Suprapubic skin (tissue), 4 donors: Measurements from ENCODE around the gene CCDC77. TPM values are rescaled to one million over a fixed set of nuclear protein-coding genes. Genes with fewer than 3 reads are reported as not detected.

ENCODE experiments used
- DNase-seq, 2 donors: peaks; one replicate each; pipeline ENCODE4 v3.0.0-alpha.2; 2019; ENCODE audit warnings: low spot score in 2 of 2
- H3K27ac ChIP-seq: fragments of 200-600 bp; sonication (generic); one replicate; pipeline ENCODE4 v1.5.1; 2019
- H3K27me3 ChIP-seq: fragments of 200-600 bp; sonication (generic); one replicate; pipeline ENCODE4 v1.5.1; 2019
- H3K36me3 ChIP-seq: fragments of 200-600 bp; sonication (generic); one replicate; pipeline ENCODE4 v1.5.1; 2019
- H3K4me1 ChIP-seq: fragments of 200-600 bp; sonication (generic); one replicate; pipeline ENCODE4 v1.5.1; 2019
- H3K4me3 ChIP-seq: fragments of 200-600 bp; sonication (generic); one replicate; pipeline ENCODE4 v1.5.1; 2019; ENCODE audit warnings: mild to moderate bottlenecking
- H3K9me3 ChIP-seq: fragments of 200-600 bp; sonication (generic); one replicate; pipeline ENCODE4 v1.5.1; 2019
- CTCF ChIP-seq, 2 donors: fragments of 200-600 bp in 1 of 2; fragments of 450-650 bp in 1 of 2; sonication (generic) in 1 of 2; IDR thresholded peaks; one replicate each; pipeline ENCODE4 v1.5.1; 2016 to 2019; ENCODE audit warnings: antibody characterized with exemption in 2 of 2, mild to moderate bottlenecking in 1 of 2, moderate library complexity in 1 of 2
- EP300 ChIP-seq: sonication (generic); formaldehyde crosslinking; IDR thresholded peaks from one replicate; pipeline ENCODE4 v1.6.1; 2017; ENCODE audit warnings: antibody characterized with exemption
- POLR2A ChIP-seq, 2 donors: fragments of 450-650 bp; IDR thresholded peaks; one replicate each; pipeline ENCODE4 v1.6.1; 2017; ENCODE audit warnings: antibody characterized with exemption in 2 of 2, mild to moderate bottlenecking in 2 of 2, moderate library complexity in 2 of 2
- POLR2AphosphoS5 ChIP-seq, 3 donors: sonication (generic); formaldehyde crosslinking; IDR thresholded peaks; one replicate each; pipeline ENCODE4 v1.6.1; 2017; ENCODE audit warnings: antibody characterized with exemption in 3 of 3
- WGBS: methylation state at CpG from one replicate; pipeline ENCODE4 v1.1.5; 2018; 5-methylcytosine and 5-hydroxymethylcytosine counted together
- total RNA-seq, 4 donors: library from RNA; depleted of rRNA; stranded (reverse); fragments of >200 nt; gene quantifications; one replicate each; pipeline ENCODE4 v1.1.0, GENCODE V29; 2016

The CCDC77 gene
- total RNA-seq, 4 donors from 2014 or later: 5.1 to 9.7 (median 6.8) TPM

- H3K4me3 ChIP-seq: no peak overlapping the region
- WGBS: 69% methylated on average over 1 of the region's 1 CpG
Observed at GRCh38 chr12:447141-447540, 45.7 kb downstream of the CCDC77 start.

GRCh38 chr12:449203-449602 is 47.8 kb downstream of the CCDC77 start:
- no peak for TF ChIP-seq POLR2A (IDR thresholded peaks at IDR 0.05)
- TF ChIP-seq CTCF (IDR thresholded peaks at IDR 0.05): no peak
- no peak for TF ChIP-seq POLR2AphosphoS5 (IDR thresholded peaks at IDR 0.05)
- TF ChIP-seq EP300: no peak
- Histone ChIP-seq H3K4me1 (peaks cover 3% of the 10 kb centered on the region), H3K9me3 (no peaks in the 10 kb centered on the region), H3K27ac (no peak overlapping the region), H3K27me3 (peaks cover 5% of the 10 kb centered on the region), H3K4me3 (no peak overlapping the region), H3K36me3 (no peaks in the 10 kb centered on the region)
- no peak for DNase-seq
- WGBS: 80% methylated on average over 4 of the region's 4 CpGs

More at GRCh38 chr12:447141-447540, 45.7 kb downstream of the CCDC77 start:
- TF ChIP-seq POLR2A (IDR thresholded peaks at IDR 0.05) (no peak), EP300 (no peak), POLR2AphosphoS5 (IDR thresholded peaks at IDR 0.05) (no peak), CTCF (IDR thresholded peaks at IDR 0.05) (no peak)
- Histone ChIP-seq H3K27ac (no peak overlapping the region), H3K27me3 (peaks cover 5% of the 10 kb centered on the region), H3K36me3 (no peaks in the 10 kb centered on the region), H3K9me3 (no peaks in the 10 kb centered on the region), H3K4me1 (peaks cover 3% of the 10 kb centered on the region)
- no peak for DNase-seq

- Histone ChIP-seq H3K9me3 (no peaks in the 10 kb centered on the region), H3K27me3 (peaks cover 5% of the 10 kb centered on the region), H3K36me3 (no peaks in the 10 kb centered on the region), H3K4me1 (peaks cover 3% of the 10 kb centered on the region), H3K4me3 (no peak overlapping the region), H3K27ac (no peak overlapping the region)
- TF ChIP-seq EP300 (no peak), POLR2AphosphoS5 (IDR thresholded peaks at IDR 0.05) (no peak), CTCF (IDR thresholded peaks at IDR 0.05) (no peak), POLR2A (IDR thresholded peaks at IDR 0.05) (no peak)
- DNase-seq: no peak
- WGBS: 60% methylated on average over 3 of the region's 3 CpGs
Observed at GRCh38 chr12:450438-450837, 49.0 kb downstream of the CCDC77 start.

- 96% methylated on average over 6 of the region's 25 CpGs for WGBS
- Histone ChIP-seq H3K9me3 (no peaks in the 10 kb centered on the region), H3K27me3 (peaks cover 5% of the 10 kb centered on the region), H3K36me3 (no peaks in the 10 kb centered on the region), H3K27ac (no peak overlapping the region), H3K4me3 (no peak overlapping the region), H3K4me1 (peaks cover 3% of the 10 kb centered on the region)
- TF ChIP-seq CTCF (IDR thresholded peaks at IDR 0.05) (no peak), POLR2AphosphoS5 (IDR thresholded peaks at IDR 0.05) (no peak), POLR2A (IDR thresholded peaks at IDR 0.05) (no peak), EP300 (no peak)
- DNase-seq: no peak
Observed at GRCh38 chr12:452667-453210, 51.3 kb downstream of the CCDC77 start.

- no peaks in the 10 kb centered on the region for H3K27me3 ChIP-seq
- 46% methylated on average over 1 of the region's 1 CpG for WGBS
Observed at GRCh38 chr12:454833-455232, 53.4 kb downstream of the CCDC77 start.

More at GRCh38 chr12:454833-455232, 53.4 kb downstream of the CCDC77 start:
- no peaks in the 10 kb centered on the region for H3K36me3 ChIP-seq
- no peak overlapping the region for H3K27ac ChIP-seq
- no peaks in the 10 kb centered on the region for H3K9me3 ChIP-seq
- TF ChIP-seq CTCF (IDR thresholded peaks at IDR 0.05): no peak
- TF ChIP-seq POLR2A (IDR thresholded peaks at IDR 0.05): no peak
- no peak for TF ChIP-seq POLR2AphosphoS5 (IDR thresholded peaks at IDR 0.05)
- TF ChIP-seq EP300: no peak
- DNase-seq: no peak
- no peak overlapping the region for H3K4me3 ChIP-seq
- H3K4me1 ChIP-seq: peaks cover 12% of the 10 kb centered on the region
